Type B pancreatic cell (in vitro differentiated cells): Measurements from ENCODE around the gene UPF2. TPM values are rescaled to one million over a fixed set of nuclear protein-coding genes. Genes with fewer than 3 reads are reported as not detected.

Source experiments
- DNase-seq: peaks from one replicate; pipeline ENCODE4 v3.0.0; 2021; ENCODE audit warnings: mixed read lengths; ENCODE audit not compliant: unreplicated experiment; ENCODE audit errors: extremely low spot score
- H3K27ac Mint-ChIP-seq: 2 replicates; pipeline ENCODE4 v1.8.0; 2021; ENCODE audit warnings: mild to moderate bottlenecking, mixed read lengths
- H3K27me3 Mint-ChIP-seq: 2 replicates; pipeline ENCODE4 v1.8.0; 2021; ENCODE audit warnings: mixed read lengths
- H3K36me3 Mint-ChIP-seq: 2 replicates; pipeline ENCODE4 v1.8.0; 2021; ENCODE audit warnings: mixed read lengths
- H3K4me1 Mint-ChIP-seq: one replicate; pipeline ENCODE4 v1.8.0; 2021; ENCODE audit warnings: mixed read lengths; ENCODE audit not compliant: unreplicated experiment
- H3K4me3 Mint-ChIP-seq: 2 replicates; pipeline ENCODE4 v1.8.0; 2021; ENCODE audit warnings: mild to moderate bottlenecking, mixed read lengths
- H3K9me3 Mint-ChIP-seq: 2 replicates; pipeline ENCODE4 v1.8.0; 2021; ENCODE audit warnings: mixed read lengths
- CTCF ChIP-seq: fragments of 200-600 bp; sonication (generic); conservative IDR thresholded peaks from 2 replicates; pipeline ENCODE4 v1.5.0; 2021; ENCODE audit warnings: antibody characterized with exemption, mild to moderate bottlenecking
- total RNA-seq: library from RNA; stranded (reverse); gene quantifications from 2 replicates; pipeline ENCODE4 v1.2.1, GENCODE V29; 2021; ENCODE audit warnings: low replicate concordance

UPF2 gene
- total RNA-seq, 1 donor from 2014 or later: 21.8 TPM

- H3K4me1 Mint-ChIP-seq: no peaks in the 10 kb centered on the region
- no peak for DNase-seq
- no peak for TF ChIP-seq CTCF
- H3K4me3 Mint-ChIP-seq: no peak overlapping the region
- no peaks in the 10 kb centered on the region for H3K9me3 Mint-ChIP-seq
- no peaks in the 10 kb centered on the region for H3K27me3 Mint-ChIP-seq
- no peak overlapping the region for H3K27ac Mint-ChIP-seq
- no peaks in the 10 kb centered on the region for H3K36me3 Mint-ChIP-seq
Observed at GRCh38 chr10:12062754-12063482, 20.3 kb upstream of the UPF2 start.

GRCh38 chr10:12061124-12061523, 18.5 kb upstream of the UPF2 start:
- Mint-ChIP-seq H3K36me3 (no peaks in the 10 kb centered on the region), H3K4me3 (no peak overlapping the region), H3K9me3 (no peaks in the 10 kb centered on the region), H3K27me3 (no peaks in the 10 kb centered on the region), H3K27ac (no peak overlapping the region), H3K4me1 (no peaks in the 10 kb centered on the region)
- TF ChIP-seq CTCF: no peak
- DNase-seq: no peak

GRCh38 chr10:12056748-12057147, 14.1 kb upstream of the UPF2 start:
- no peaks in the 10 kb centered on the region for H3K36me3 Mint-ChIP-seq
- no peaks in the 10 kb centered on the region for H3K9me3 Mint-ChIP-seq
- no peak for TF ChIP-seq CTCF
- H3K4me3 Mint-ChIP-seq: no peak overlapping the region
- no peak overlapping the region for H3K27ac Mint-ChIP-seq
- H3K27me3 Mint-ChIP-seq: no peaks in the 10 kb centered on the region
- DNase-seq: no peak
- H3K4me1 Mint-ChIP-seq: no peaks in the 10 kb centered on the region

- H3K27ac Mint-ChIP-seq: no peak overlapping the region
- H3K27me3 Mint-ChIP-seq: no peaks in the 10 kb centered on the region
- TF ChIP-seq CTCF: no peak
- H3K36me3 Mint-ChIP-seq: no peaks in the 10 kb centered on the region
- no peak for DNase-seq
- no peaks in the 10 kb centered on the region for H3K9me3 Mint-ChIP-seq
- no peaks in the 10 kb centered on the region for H3K4me1 Mint-ChIP-seq
- no peak overlapping the region for H3K4me3 Mint-ChIP-seq
Observed at GRCh38 chr10:12055732-12056131, 13.1 kb upstream of the UPF2 start.

- no peak for TF ChIP-seq CTCF
- H3K27me3 Mint-ChIP-seq: peaks cover 7% of the 10 kb centered on the region
- H3K4me3 Mint-ChIP-seq: no peak overlapping the region
- no peak overlapping the region for H3K27ac Mint-ChIP-seq
- H3K9me3 Mint-ChIP-seq: no peaks in the 10 kb centered on the region
- DNase-seq: no peak
- no peaks in the 10 kb centered on the region for H3K4me1 Mint-ChIP-seq
- H3K36me3 Mint-ChIP-seq: no peaks in the 10 kb centered on the region
Observed at GRCh38 chr10:12051241-12051640, 8.6 kb upstream of the UPF2 start.
